Astrocyte (in vitro differentiated cells and primary cell): ENCODE measurements around the gene APLNR. TPM values are rescaled to one million over a fixed set of nuclear protein-coding genes. Genes with fewer than 3 reads are reported as not detected.

Source experiments
- DNase-seq: peaks from one replicate; pipeline ENCODE4 v3.0.0-alpha.2; 2010; ENCODE audit warnings: low read depth
- FAIRE-seq: peaks from 2 replicates; lab custom pipeline; 2011; peaks lifted over from hg19 to GRCh38; lab: Jason Lieb, UNC
- H2AFZ ChIP-seq: 2 replicates; pipeline ENCODE4 v1.6.0; 2012; ENCODE audit warnings: low read depth, low read length, inconsistent platforms
- H3K27ac ChIP-seq: 2 replicates; pipeline ENCODE4 v1.5.1; 2011; ENCODE audit warnings: low read depth, low read length, inconsistent platforms
- H3K27me3 ChIP-seq: 2 replicates; pipeline ENCODE4 v1.6.0; 2011; ENCODE audit warnings: low read length, inconsistent platforms; ENCODE audit not compliant: insufficient read depth
- H3K36me3 ChIP-seq: 2 replicates; pipeline ENCODE4 v1.5.1; 2011; ENCODE audit warnings: low read length, inconsistent platforms; ENCODE audit not compliant: insufficient read depth
- H3K4me1 ChIP-seq: 2 replicates; pipeline ENCODE4 v1.5.1; 2011; ENCODE audit warnings: low read length, inconsistent platforms; ENCODE audit not compliant: insufficient read depth
- H3K4me2 ChIP-seq: 2 replicates; pipeline ENCODE4 v1.6.0; 2012; ENCODE audit warnings: low read length, inconsistent platforms
- H3K4me3 ChIP-seq: 2 replicates; pipeline ENCODE4 v1.5.1; 2011; ENCODE audit warnings: low read depth, mild to moderate bottlenecking, low read length, inconsistent platforms; ENCODE audit not compliant: insufficient read depth
- H3K79me2 ChIP-seq: 2 replicates; pipeline ENCODE4 v1.6.0; 2012; ENCODE audit warnings: mild to moderate bottlenecking, low read length, inconsistent platforms; ENCODE audit not compliant: insufficient read depth
- H3K9ac ChIP-seq: 2 replicates; pipeline ENCODE4 v1.6.0; 2012; ENCODE audit warnings: mild to moderate bottlenecking, low read length, inconsistent platforms
- H3K9me3 ChIP-seq: 2 replicates; pipeline ENCODE4 v1.5.1; 2012; ENCODE audit warnings: low read depth, mild to moderate bottlenecking, low read length, inconsistent platforms; ENCODE audit not compliant: insufficient read depth
- H4K20me1 ChIP-seq: 2 replicates; pipeline ENCODE4 v1.6.0; 2012; ENCODE audit warnings: low read length, inconsistent platforms; ENCODE audit not compliant: insufficient read depth
- H3K27ac Mint-ChIP-seq: one replicate; pipeline ENCODE4 v1.8.0; 2021; ENCODE audit warnings: mild to moderate bottlenecking, mixed read lengths; ENCODE audit not compliant: unreplicated experiment
- H3K27me3 Mint-ChIP-seq: one replicate; pipeline ENCODE4 v1.8.0; 2021; ENCODE audit warnings: low read depth, mixed read lengths; ENCODE audit not compliant: unreplicated experiment
- H3K36me3 Mint-ChIP-seq: one replicate; pipeline ENCODE4 v1.8.0; 2021; ENCODE audit warnings: low read depth, mixed read lengths; ENCODE audit not compliant: unreplicated experiment
- H3K4me1 Mint-ChIP-seq: one replicate; pipeline ENCODE4 v1.8.0; 2021; ENCODE audit warnings: low read depth, mixed read lengths; ENCODE audit not compliant: unreplicated experiment
- H3K4me3 Mint-ChIP-seq: one replicate; pipeline ENCODE4 v1.8.0; 2021; ENCODE audit warnings: mild to moderate bottlenecking, moderate library complexity, mixed read lengths; ENCODE audit not compliant: unreplicated experiment
- H3K9me3 Mint-ChIP-seq: one replicate; pipeline ENCODE4 v1.8.0; 2021; ENCODE audit warnings: mild to moderate bottlenecking, mixed read lengths; ENCODE audit not compliant: unreplicated experiment
- CTCF ChIP-seq: IDR thresholded peaks from 2 replicates; pipeline ENCODE4 v1.5.1; 2011; ENCODE audit warnings: low read depth, mild to moderate bottlenecking, inconsistent platforms, low read length, moderate library complexity; ENCODE audit not compliant: insufficient read depth
- EZH2 ChIP-seq: IDR thresholded peaks from 2 replicates; pipeline ENCODE4 v1.6.1; 2012; ENCODE audit warnings: mild to moderate bottlenecking, low read length, inconsistent platforms; ENCODE audit not compliant: insufficient read depth
- total RNA-seq: library from RNA; stranded (reverse); gene quantifications from 2 replicates; pipeline ENCODE4 v1.2.1, GENCODE V29; 2021

APLNR gene
- total RNA-seq, 1 donor from 2014 or later, result not detected

GRCh38 chr11:57244911-57245310 lies 7.9 kb upstream of the APLNR start:
- Histone ChIP-seq H3K79me2 (no peaks in the 10 kb centered on the region), H3K9me3 (no peaks in the 10 kb centered on the region), H3K4me2 (no peak overlapping the region), H3K4me1 (peaks cover 4% of the 10 kb centered on the region), H4K20me1 (no peaks in the 10 kb centered on the region), H2AFZ (no peak overlapping the region), H3K27ac (no peak overlapping the region), H3K9ac (no peak overlapping the region), H3K27me3 (no peaks in the 10 kb centered on the region), H3K36me3 (no peaks in the 10 kb centered on the region), H3K4me3 (no peak overlapping the region)
- no peak for DNase-seq
- H3K4me3 Mint-ChIP-seq, result no peak overlapping the region
- H3K27me3 Mint-ChIP-seq, result peaks cover 17% of the 10 kb centered on the region
- H3K36me3 Mint-ChIP-seq, result no peaks in the 10 kb centered on the region
- no peak for FAIRE-seq
- no peak for TF ChIP-seq EZH2
- TF ChIP-seq CTCF, result no peak
- peak overlapping the region; percentile 63 for H3K27ac Mint-ChIP-seq
- peaks cover 5% of the 10 kb centered on the region for H3K4me1 Mint-ChIP-seq
- peaks cover 2% of the 10 kb centered on the region for H3K9me3 Mint-ChIP-seq

DNA sequence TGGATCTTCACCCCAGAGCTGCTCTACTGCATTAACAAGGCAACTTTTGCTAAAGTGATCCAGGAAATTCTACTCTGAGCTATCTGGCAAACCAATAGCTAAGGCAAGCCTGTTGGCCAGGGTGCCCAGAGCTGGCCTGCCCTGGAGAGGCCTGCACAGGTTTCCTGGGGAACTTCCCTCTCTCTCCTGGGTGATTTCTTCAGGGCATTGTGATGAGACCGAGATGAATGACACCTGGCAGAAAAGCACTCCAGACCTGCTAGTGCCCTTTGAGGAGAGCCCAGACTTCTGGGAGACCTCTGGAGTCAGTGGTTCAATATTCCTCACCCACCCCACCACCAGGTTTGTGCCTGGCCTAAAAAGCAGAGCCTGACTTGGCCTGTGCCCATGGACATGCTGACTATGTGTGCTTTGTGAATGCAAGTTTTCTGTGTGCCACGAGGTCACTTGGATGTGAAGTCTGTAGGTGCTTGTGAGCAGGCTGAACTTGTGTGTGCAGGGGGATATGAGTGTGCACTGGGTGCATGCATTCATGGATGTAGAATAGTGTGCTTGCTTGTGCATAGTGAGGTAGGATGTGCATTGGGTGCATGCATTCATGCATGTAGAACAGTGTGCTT lies 4.4 kb upstream of the APLNR start:
- Histone ChIP-seq H3K27ac (no peak overlapping the region), H3K4me3 (no peak overlapping the region), H3K79me2 (no peaks in the 10 kb centered on the region), H3K9me3 (no peaks in the 10 kb centered on the region), H3K36me3 (no peaks in the 10 kb centered on the region), H4K20me1 (no peaks in the 10 kb centered on the region), H3K27me3 (peaks cover 2% of the 10 kb centered on the region), H3K4me1 (no peaks in the 10 kb centered on the region), H3K4me2 (no peak overlapping the region), H2AFZ (no peak overlapping the region), H3K9ac (no peak overlapping the region)
- H3K27ac Mint-ChIP-seq, result no peak overlapping the region
- H3K27me3 Mint-ChIP-seq, result peaks cover 21% of the 10 kb centered on the region
- DNase-seq (no peak), FAIRE-seq (no peak)
- TF ChIP-seq EZH2, result no peak
- TF ChIP-seq CTCF, result no peak
- no peaks in the 10 kb centered on the region for H3K36me3 Mint-ChIP-seq
- peaks cover 2% of the 10 kb centered on the region for H3K9me3 Mint-ChIP-seq
- no peak overlapping the region for H3K4me3 Mint-ChIP-seq
- peaks cover 4% of the 10 kb centered on the region for H3K4me1 Mint-ChIP-seq

- no peak overlapping the region for H2AFZ ChIP-seq
Observed at GRCh38 chr11:57240757-57241156, 3.7 kb upstream of the APLNR start.

More at GRCh38 chr11:57240757-57241156, 3.7 kb upstream of the APLNR start:
- Histone ChIP-seq H4K20me1 (no peaks in the 10 kb centered on the region), H3K79me2 (no peaks in the 10 kb centered on the region), H3K4me1 (no peaks in the 10 kb centered on the region), H3K27ac (no peak overlapping the region), H3K9ac (no peak overlapping the region), H3K4me3 (no peak overlapping the region), H3K27me3 (peaks cover 2% of the 10 kb centered on the region), H3K4me2 (no peak overlapping the region), H3K36me3 (no peaks in the 10 kb centered on the region), H3K9me3 (no peaks in the 10 kb centered on the region)
- H3K4me1 Mint-ChIP-seq, result peaks cover 4% of the 10 kb centered on the region
- FAIRE-seq (no peak), DNase-seq (no peak)
- no peak overlapping the region for H3K4me3 Mint-ChIP-seq
- H3K9me3 Mint-ChIP-seq, result peaks cover 4% of the 10 kb centered on the region
- TF ChIP-seq CTCF (no peak), EZH2 (no peak)
- H3K27ac Mint-ChIP-seq, result no peak overlapping the region
- peaks cover 21% of the 10 kb centered on the region for H3K27me3 Mint-ChIP-seq
- H3K36me3 Mint-ChIP-seq, result no peaks in the 10 kb centered on the region
